HepG2 (cell line): ENCODE results near the gene MGAT5. TPM values are rescaled to one million over a fixed set of nuclear protein-coding genes. Genes with fewer than 3 reads are reported as not detected.

Source experiments
- ASH2L ChIP-seq: fragments of 300-600, 200-600 bp; sonication (generic); IDR thresholded peaks from 2 replicates; pipeline ENCODE4 v1.7.0; 2017; ENCODE audit warnings: low read depth, mild to moderate bottlenecking, moderate library complexity, mixed read lengths, low read length; ENCODE audit not compliant: insufficient read length
- HDAC6 ChIP-seq: fragments of 200-600 bp; sonication (generic); IDR thresholded peaks from 2 replicates; pipeline ENCODE4 v1.7.0; 2017; ENCODE audit warnings: mild to moderate bottlenecking, antibody characterized with exemption, low read length, low read depth
- HMG20A ChIP-seq: IDR thresholded peaks from 2 replicates; pipeline ENCODE4 v1.6.1; 2016; ENCODE audit warnings: borderline replicate concordance
- MEIS2 ChIP-seq: sonication (generic); formaldehyde crosslinking; IDR thresholded peaks from 2 replicates; pipeline ENCODE4 v1.9.0; 2021; ENCODE audit warnings: mild to moderate bottlenecking, missing genetic modification reagents
- MTF1 ChIP-seq: sonication (generic); formaldehyde crosslinking; IDR thresholded peaks from 2 replicates; pipeline ENCODE4 v1.5.0; 2020; ENCODE audit warnings: missing genetic modification reagents
- NFYB ChIP-seq: sonication (generic); formaldehyde crosslinking; IDR thresholded peaks from 2 replicates; pipeline ENCODE4 v1.4.0; 2020; ENCODE audit warnings: missing genetic modification reagents
- PAWR ChIP-seq: sonication (generic); formaldehyde crosslinking; IDR thresholded peaks from 2 replicates; pipeline ENCODE4 v1.4.0; 2020; ENCODE audit warnings: missing genetic modification reagents, mild to moderate bottlenecking, borderline replicate concordance
- PCBP1 ChIP-seq: fragments of 200-400 bp; formaldehyde crosslinking; IDR thresholded peaks from 2 replicates; pipeline ENCODE4 v1.6.1; 2017; ENCODE audit warnings: mild to moderate bottlenecking, low read depth, low read length, borderline replicate concordance
- PHF8 ChIP-seq: sonication (generic); formaldehyde crosslinking; IDR thresholded peaks from 2 replicates; pipeline ENCODE4 v1.5.0; 2020; ENCODE audit warnings: missing genetic modification reagents
- TBL1XR1 ChIP-seq: fragments of 150-350 bp; IDR thresholded peaks from 2 replicates; pipeline ENCODE4 v1.6.1; 2014; ENCODE audit warnings: borderline replicate concordance, low read length; ENCODE audit not compliant: partially characterized antibody
- TEAD3 ChIP-seq: optimal IDR thresholded peaks from 2 replicates; pipeline ENCODE3; 2016; ENCODE audit warnings: borderline replicate concordance
- TP53 ChIP-seq: sonication (generic); formaldehyde crosslinking; conservative IDR thresholded peaks from 2 replicates; pipeline ENCODE4 v1.4.0; 2020; ENCODE audit warnings: missing genetic modification reagents
- XRCC5 ChIP-seq: fragments of 200-400 bp; formaldehyde crosslinking; optimal IDR thresholded peaks from 2 replicates; pipeline ENCODE3; 2017; ENCODE audit warnings: mild to moderate bottlenecking, low read length
- ZNF331 ChIP-seq: sonication (generic); formaldehyde crosslinking; IDR thresholded peaks from 2 replicates; pipeline ENCODE4 v1.4.0; 2020; ENCODE audit warnings: missing genetic modification reagents
- ZNF468 ChIP-seq: sonication (generic); formaldehyde crosslinking; IDR thresholded peaks from 2 replicates; pipeline ENCODE4 v1.8.0; 2022; ENCODE audit warnings: mild to moderate bottlenecking, moderate library complexity, missing genetic modification reagents
- ZNF891 ChIP-seq: sonication (generic); formaldehyde crosslinking; IDR thresholded peaks from 2 replicates; pipeline ENCODE4 v1.5.0; 2020; ENCODE audit warnings: mild to moderate bottlenecking, missing genetic modification reagents
- ZSCAN21 ChIP-seq: sonication (generic); formaldehyde crosslinking; IDR thresholded peaks from 2 replicates; pipeline ENCODE4 v1.8.0; 2022; ENCODE audit warnings: mild to moderate bottlenecking, missing genetic modification reagents, moderate library complexity, borderline replicate concordance
- polyA plus RNA-seq, 8 experiments: library from polyadenylated mRNA; depleted of rRNA in 3 of 8; stranded (reverse) in 7 of 8; unstranded in 1 of 8; fragments of >200 nt; fragmentation: Illumina TruSeq in 4 of 8; extraction: Trizol in 4 of 8; gene quantifications; 2 replicates each; pipeline versions ENCODE4 v1.2.1 to v1.2.3, GENCODE V29; 2011 to 2016; ENCODE audit warnings: low read depth in 4 of 8, missing spikeins in 1 of 8, mixed read lengths in 1 of 8; ENCODE audit not compliant: insufficient read depth in 1 of 8
- total RNA-seq, 5 experiments: library from RNA; depleted of rRNA; stranded (reverse); fragments of >200 nt; fragmentation: Illumina TruSeq; extraction: Trizol; gene quantifications; 2 replicates each; pipeline ENCODE4 v1.2.3, GENCODE V29; 2016; ENCODE audit warnings: low read depth in 1 of 5
- TF ChIP-seq, protein P1 (sequence below): IDR thresholded peaks from 2 replicates; pipeline ENCODE4 v1.6.1; 2012; ENCODE audit warnings: inconsistent platforms
- TF ChIP-seq, protein P2 (sequence below): sonication (generic); formaldehyde crosslinking; IDR thresholded peaks from 2 replicates; pipeline ENCODE4 v1.4.0; 2020; ENCODE audit warnings: missing genetic modification reagents, mild to moderate bottlenecking, borderline replicate concordance
- TF ChIP-seq, protein P3 (sequence below): sonication (generic); formaldehyde crosslinking; IDR thresholded peaks from 2 replicates; pipeline ENCODE4 v1.5.1; 2020; ENCODE audit warnings: missing genetic modification reagents, mild to moderate bottlenecking, borderline replicate concordance
- TF ChIP-seq, protein P4 (sequence below): sonication (generic); formaldehyde crosslinking; IDR thresholded peaks from 2 replicates; pipeline ENCODE4 v1.4.0; 2020; ENCODE audit warnings: missing genetic modification reagents, borderline replicate concordance
- TF ChIP-seq, protein P5 (sequence below): IDR thresholded peaks from 2 replicates; pipeline ENCODE4 v1.6.1; 2016; ENCODE audit warnings: missing genetic modification reagents, missing compliant biosample characterization
- TF ChIP-seq, protein P6 (sequence below): sonication (generic); formaldehyde crosslinking; IDR thresholded peaks from 2 replicates; pipeline ENCODE4 v1.8.1; 2022; ENCODE audit warnings: low read depth, mild to moderate bottlenecking, missing genetic modification reagents

Gene MGAT5
- total and polyA plus RNA-seq, 2 of the 13 experiments (the other 11 are each of a cell fraction or from before 2014, with no cell fraction given): 33.1 to 60.2 TPM

DNA sequence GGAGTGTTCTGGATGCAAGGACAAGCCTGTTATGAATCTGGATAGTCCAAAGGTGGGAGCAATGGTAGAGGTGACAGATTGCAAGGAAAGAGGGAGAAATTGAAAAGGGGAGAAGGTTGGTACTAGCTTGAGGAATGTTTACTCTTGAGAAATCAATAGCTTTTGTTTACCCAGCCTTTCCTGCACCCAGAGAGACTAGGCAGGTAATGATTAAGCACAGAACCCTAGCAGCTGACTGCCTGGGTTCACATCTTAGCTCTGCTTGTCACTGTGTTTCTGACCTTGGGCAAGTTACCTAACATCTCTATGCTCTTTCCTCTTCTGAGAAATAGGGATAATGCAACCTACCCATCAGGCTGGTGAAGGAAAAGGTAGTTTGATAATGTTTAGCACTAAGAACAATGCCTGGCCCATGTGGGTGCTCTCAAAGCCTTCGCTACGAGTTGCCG, 178.6 kb downstream of the MGAT5 start (continued):
- TF ChIP-seq, protein P1, sequence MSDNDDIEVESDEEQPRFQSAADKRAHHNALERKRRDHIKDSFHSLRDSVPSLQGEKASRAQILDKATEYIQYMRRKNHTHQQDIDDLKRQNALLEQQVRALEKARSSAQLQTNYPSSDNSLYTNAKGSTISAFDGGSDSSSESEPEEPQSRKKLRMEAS: peak; percentile 56
- TF ChIP-seq HMG20A (peak; percentile 95; the same call in 1 of the 2 replicates), XRCC5 (peak; percentile 47), HDAC6 (no peak), ZNF891 (CRISPR knock-in tag) (no peak), PAWR (no peak), ZNF468 (no peak), ZSCAN21 (CRISPR knock-in tag) (no peak), MTF1 (CRISPR knock-in tag) (0 out of 2 replicates have a peak, but pooled peaks have one; percentile 18), TBL1XR1 (peak; percentile 62), NFYB (no peak; the same call in 1 of the 2 replicates), ASH2L (peak; percentile 90), ZNF331 (CRISPR knock-in tag) (peak; percentile 96), PCBP1 (no peak), MEIS2 (CRISPR knock-in tag) (peak; percentile 88), TEAD3 (peak; percentile 87), PHF8 (no peak), TP53 (CRISPR knock-in tag) (no peak)
- TF ChIP-seq, protein P2, sequence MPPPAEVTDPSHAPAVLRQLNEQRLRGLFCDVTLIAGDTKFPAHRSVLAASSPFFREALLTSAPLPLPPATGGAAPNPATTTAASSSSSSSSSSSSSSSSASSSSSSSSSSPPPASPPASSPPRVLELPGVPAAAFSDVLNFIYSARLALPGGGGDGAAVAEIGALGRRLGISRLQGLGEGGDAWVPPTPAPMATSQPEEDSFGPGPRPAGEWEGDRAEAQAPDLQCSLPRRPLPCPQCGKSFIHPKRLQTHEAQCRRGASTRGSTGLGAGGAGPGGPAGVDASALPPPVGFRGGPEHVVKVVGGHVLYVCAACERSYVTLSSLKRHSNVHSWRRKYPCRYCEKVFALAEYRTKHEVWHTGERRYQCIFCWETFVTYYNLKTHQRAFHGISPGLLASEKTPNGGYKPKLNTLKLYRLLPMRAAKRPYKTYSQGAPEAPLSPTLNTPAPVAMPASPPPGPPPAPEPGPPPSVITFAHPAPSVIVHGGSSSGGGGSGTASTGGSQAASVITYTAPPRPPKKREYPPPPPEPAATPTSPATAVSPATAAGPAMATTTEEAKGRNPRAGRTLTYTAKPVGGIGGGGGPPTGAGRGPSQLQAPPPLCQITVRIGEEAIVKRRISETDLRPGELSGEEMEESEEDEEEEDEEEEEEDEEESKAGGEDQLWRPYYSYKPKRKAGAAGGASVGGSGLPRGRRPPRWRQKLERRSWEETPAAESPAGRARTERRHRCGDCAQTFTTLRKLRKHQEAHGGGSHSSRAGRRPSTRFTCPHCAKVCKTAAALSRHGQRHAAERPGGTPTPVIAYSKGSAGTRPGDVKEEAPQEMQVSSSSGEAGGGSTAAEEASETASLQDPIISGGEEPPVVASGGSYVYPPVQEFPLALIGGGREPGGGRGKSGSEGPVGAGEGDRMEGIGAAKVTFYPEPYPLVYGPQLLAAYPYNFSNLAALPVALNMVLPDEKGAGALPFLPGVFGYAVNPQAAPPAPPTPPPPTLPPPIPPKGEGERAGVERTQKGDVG (CRISPR knock-in tag): no peak
- TF ChIP-seq, protein P3, sequence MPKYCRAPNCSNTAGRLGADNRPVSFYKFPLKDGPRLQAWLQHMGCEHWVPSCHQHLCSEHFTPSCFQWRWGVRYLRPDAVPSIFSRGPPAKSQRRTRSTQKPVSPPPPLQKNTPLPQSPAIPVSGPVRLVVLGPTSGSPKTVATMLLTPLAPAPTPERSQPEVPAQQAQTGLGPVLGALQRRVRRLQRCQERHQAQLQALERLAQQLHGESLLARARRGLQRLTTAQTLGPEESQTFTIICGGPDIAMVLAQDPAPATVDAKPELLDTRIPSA: no peak
- TF ChIP-seq, protein P4, sequence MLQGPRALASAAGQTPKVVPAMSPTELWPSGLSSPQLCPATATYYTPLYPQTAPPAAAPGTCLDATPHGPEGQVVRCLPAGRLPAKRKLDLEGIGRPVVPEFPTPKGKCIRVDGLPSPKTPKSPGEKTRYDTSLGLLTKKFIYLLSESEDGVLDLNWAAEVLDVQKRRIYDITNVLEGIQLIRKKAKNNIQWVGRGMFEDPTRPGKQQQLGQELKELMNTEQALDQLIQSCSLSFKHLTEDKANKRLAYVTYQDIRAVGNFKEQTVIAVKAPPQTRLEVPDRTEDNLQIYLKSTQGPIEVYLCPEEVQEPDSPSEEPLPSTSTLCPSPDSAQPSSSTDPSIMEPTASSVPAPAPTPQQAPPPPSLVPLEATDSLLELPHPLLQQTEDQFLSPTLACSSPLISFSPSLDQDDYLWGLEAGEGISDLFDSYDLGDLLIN (CRISPR knock-in tag): no peak
- TF ChIP-seq, protein P5, sequence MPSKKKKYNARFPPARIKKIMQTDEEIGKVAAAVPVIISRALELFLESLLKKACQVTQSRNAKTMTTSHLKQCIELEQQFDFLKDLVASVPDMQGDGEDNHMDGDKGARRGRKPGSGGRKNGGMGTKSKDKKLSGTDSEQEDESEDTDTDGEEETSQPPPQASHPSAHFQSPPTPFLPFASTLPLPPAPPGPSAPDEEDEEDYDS (CRISPR knock-in tag): peak; percentile 77
- TF ChIP-seq, protein P6, sequence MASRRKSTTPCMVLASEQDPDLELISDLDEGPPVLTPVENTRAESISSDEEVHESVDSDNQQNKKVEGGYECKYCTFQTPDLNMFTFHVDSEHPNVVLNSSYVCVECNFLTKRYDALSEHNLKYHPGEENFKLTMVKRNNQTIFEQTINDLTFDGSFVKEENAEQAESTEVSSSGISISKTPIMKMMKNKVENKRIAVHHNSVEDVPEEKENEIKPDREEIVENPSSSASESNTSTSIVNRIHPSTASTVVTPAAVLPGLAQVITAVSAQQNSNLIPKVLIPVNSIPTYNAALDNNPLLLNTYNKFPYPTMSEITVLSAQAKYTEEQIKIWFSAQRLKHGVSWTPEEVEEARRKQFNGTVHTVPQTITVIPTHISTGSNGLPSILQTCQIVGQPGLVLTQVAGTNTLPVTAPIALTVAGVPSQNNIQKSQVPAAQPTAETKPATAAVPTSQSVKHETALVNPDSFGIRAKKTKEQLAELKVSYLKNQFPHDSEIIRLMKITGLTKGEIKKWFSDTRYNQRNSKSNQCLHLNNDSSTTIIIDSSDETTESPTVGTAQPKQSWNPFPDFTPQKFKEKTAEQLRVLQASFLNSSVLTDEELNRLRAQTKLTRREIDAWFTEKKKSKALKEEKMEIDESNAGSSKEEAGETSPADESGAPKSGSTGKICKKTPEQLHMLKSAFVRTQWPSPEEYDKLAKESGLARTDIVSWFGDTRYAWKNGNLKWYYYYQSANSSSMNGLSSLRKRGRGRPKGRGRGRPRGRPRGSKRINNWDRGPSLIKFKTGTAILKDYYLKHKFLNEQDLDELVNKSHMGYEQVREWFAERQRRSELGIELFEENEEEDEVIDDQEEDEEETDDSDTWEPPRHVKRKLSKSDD (CRISPR knock-in tag): peak; percentile 78; the same call in 1 of the 2 replicates
